Activated naive CD4-positive, alpha-beta T cell treated with anti-CD3 and anti-CD28 coated beads for 36 hours (primary cell): ENCODE measurements around the gene MAP3K3. TPM values are rescaled to one million over a fixed set of nuclear protein-coding genes. Genes with fewer than 3 reads are reported as not detected.

Experiments
- CTCF ChIA-PET: fragments of 350-600 bp; sonication (Branson Sonifier 250); formaldehyde crosslinking; loops from one replicate; lab custom pipeline; 2021; ENCODE audit warnings: antibody characterized with exemption; lab: Charles Lee
- DNase-seq: peaks from one replicate; pipeline ENCODE4 v3.0.0-alpha.2; 2020
- H3K27ac Mint-ChIP-seq: one replicate; pipeline ENCODE4 v1.8.0; 2021; ENCODE audit warnings: mild to moderate bottlenecking, mixed read lengths
- H3K27me3 Mint-ChIP-seq: one replicate; pipeline ENCODE4 v1.8.0; 2021; ENCODE audit warnings: low read depth, mixed read lengths
- H3K36me3 Mint-ChIP-seq: one replicate; pipeline ENCODE4 v1.8.0; 2021; ENCODE audit warnings: low read depth, mixed read lengths
- H3K4me1 Mint-ChIP-seq: one replicate; pipeline ENCODE4 v1.8.0; 2021; ENCODE audit warnings: low read depth, mixed read lengths
- H3K4me3 Mint-ChIP-seq: one replicate; pipeline ENCODE4 v1.8.0; 2021; ENCODE audit warnings: mild to moderate bottlenecking, moderate library complexity, mixed read lengths
- H3K9me3 Mint-ChIP-seq: one replicate; pipeline ENCODE4 v1.8.0; 2021; ENCODE audit warnings: mixed read lengths
- intact Hi-C: fragments of 100-400 bp; cut with micrococcal nuclease; formaldehyde crosslinking; loops from one replicate; pipeline ENCODE4 v1.15.1; 2023
- total RNA-seq, 2 experiments: library from RNA; stranded (reverse); gene quantifications; one replicate each; pipeline ENCODE4 v1.2.3, GENCODE V29; 2021

MAP3K3 gene
- total RNA-seq, 2 experiments from 2014 or later = 28.8 to 29.6 TPM

GRCh38 chr17:63697341-63698286 lies 75.4 kb downstream of the MAP3K3 start:
- no peaks in the 10 kb centered on the region for H3K27me3 Mint-ChIP-seq
- H3K4me1 Mint-ChIP-seq = peaks cover 62% of the 10 kb centered on the region
- H3K27ac Mint-ChIP-seq = peak overlapping the region; percentile 92
- peak overlapping the region; percentile 83 for H3K4me3 Mint-ChIP-seq
- peaks cover 26% of the 10 kb centered on the region for H3K36me3 Mint-ChIP-seq
- no peaks in the 10 kb centered on the region for H3K9me3 Mint-ChIP-seq
- DNase-seq = peak; percentile 88
- CTCF ChIA-PET = interaction anchor here (0.7 to 2.2 kb wide), 23 partner anchors 10 to 272 kb away, joined by 3 to 14 read pairs (median 3); partner anchors contain the start of genes CCDC47, DDX42 and MAP3K3
- intact Hi-C loops = loop anchor here (1.0 to 5.0 kb wide), 9 partner anchors 13 to 323 kb away; partner anchors contain the start of genes CCDC47, CYB561, DCAF7 and FTSJ3

GRCh38 chr17:63698381-63698885 lies 76.2 kb downstream of the MAP3K3 start:
- Mint-ChIP-seq H3K4me1 (peaks cover 67% of the 10 kb centered on the region), H3K36me3 (peaks cover 33% of the 10 kb centered on the region), H3K4me3 (peak overlapping the region; percentile 83), H3K27me3 (no peaks in the 10 kb centered on the region), H3K9me3 (no peaks in the 10 kb centered on the region), H3K27ac (peak overlapping the region; percentile 92)
- DNase-seq = peak; percentile 49
- intact Hi-C loops = loop anchor here (1.0 to 5.0 kb wide), 9 partner anchors 12 to 322 kb away; partner anchors contain the start of genes CCDC47, CYB561, DCAF7 and FTSJ3
- CTCF ChIA-PET = interaction anchor here (0.7 to 1.6 kb wide), 16 partner anchors 10 to 273 kb away, joined by 3 to 14 read pairs (median 3); partner anchors contain the start of genes CCDC47, DDX42 and MAP3K3

- no peaks in the 10 kb centered on the region for H3K27me3 Mint-ChIP-seq
- H3K4me3 Mint-ChIP-seq = peak overlapping the region; percentile 83
- peak; percentile 92 for DNase-seq
- intact Hi-C loops = loop anchor here (1.0 to 5.0 kb wide), 9 partner anchors 11 to 322 kb away; partner anchors contain the start of genes CCDC47, CYB561, DCAF7 and FTSJ3
- peaks cover 70% of the 10 kb centered on the region for H3K4me1 Mint-ChIP-seq
- peak overlapping the region; percentile 92 for H3K27ac Mint-ChIP-seq
- CTCF ChIA-PET = interaction anchor here (0.9 to 1.6 kb wide), 13 partner anchors 9 to 273 kb away, joined by 3 to 14 read pairs (median 3); partner anchors contain the start of genes CCDC47 and DDX42
- H3K9me3 Mint-ChIP-seq = no peaks in the 10 kb centered on the region
- peaks cover 39% of the 10 kb centered on the region for H3K36me3 Mint-ChIP-seq
These were observed 76.8 kb downstream of the MAP3K3 start for GRCh38 chr17:63698886-63699637.

- peak within 1 kb of the TSS; percentile 97 for H3K27ac Mint-ChIP-seq
- peak within 1 kb of the TSS; percentile 84 for H3K4me3 Mint-ChIP-seq
- peak; percentile 80 for DNase-seq
- H3K9me3 Mint-ChIP-seq = no peaks in the 10 kb centered on the region
- H3K4me1 Mint-ChIP-seq = peaks cover 69% of the 10 kb centered on the region
- CTCF ChIA-PET = interaction anchor here (1.9 kb wide), 1 partner anchor 43 kb away, joined by 6 read pairs; no protein-coding TSS in a partner anchor
- intact Hi-C loops = loop anchor here (1.0 to 5.0 kb wide), 5 partner anchors 78 to 321 kb away; partner anchors contain the start of genes CYB561, DCAF7, ICAM2 and MAP3K3
- H3K27me3 Mint-ChIP-seq = no peaks in the 10 kb centered on the region
- H3K36me3 Mint-ChIP-seq = peaks cover 42% of the 10 kb centered on the region
These were observed 77.7 kb downstream of the MAP3K3 start, which contains the start of gene LIMD2 for GRCh38 chr17:63699638-63700527. Gene LIMD2, minus strand, starts transcription at chr17:63700125. Its CDS starts 827 bp downstream, at chr17:63699298.

GRCh38 chr17:63700528-63701455 lies 78.6 kb downstream of the MAP3K3 start:
- intact Hi-C loops = loop anchor here (1.0 kb wide), 2 partner anchors 41 to 78 kb away; partner anchors contain the start of genes MAP3K3 and STRADA
- Mint-ChIP-seq H3K9me3 (no peaks in the 10 kb centered on the region), H3K27ac (peak overlapping the region; percentile 97), H3K36me3 (peaks cover 47% of the 10 kb centered on the region), H3K27me3 (no peaks in the 10 kb centered on the region), H3K4me1 (peaks cover 69% of the 10 kb centered on the region), H3K4me3 (peak overlapping the region; percentile 84)
- DNase-seq = peak; percentile 58
- CTCF ChIA-PET = interaction anchor here (0.5 to 1.9 kb wide), 4 partner anchors 10 to 73 kb away, joined by 3 to 8 read pairs (median 5); partner anchors contain the start of genes CCDC47 and DDX42

GRCh38 chr17:63701456-63701820 lies 79.2 kb downstream of the MAP3K3 start:
- CTCF ChIA-PET = interaction anchor here (0.9 to 1.9 kb wide), 3 partner anchors 9 to 72 kb away, joined by 3 to 8 read pairs (median 6); partner anchors contain the start of genes CCDC47 and DDX42
- Mint-ChIP-seq H3K36me3 (peaks cover 47% of the 10 kb centered on the region), H3K9me3 (no peaks in the 10 kb centered on the region), H3K27me3 (no peaks in the 10 kb centered on the region), H3K4me3 (peak overlapping the region; percentile 84), H3K4me1 (peaks cover 69% of the 10 kb centered on the region), H3K27ac (peak overlapping the region; percentile 97)
- intact Hi-C loops = loop anchor here (1.0 kb wide), 1 partner anchor 40 kb away; the partner anchor contains the start of gene STRADA
- DNase-seq = no peak

- CTCF ChIA-PET = interaction anchor here (1.3 to 2.0 kb wide), 4 partner anchors 9 to 40 kb away, joined by 3 to 8 read pairs (median 6); no protein-coding TSS in a partner anchor
- H3K36me3 Mint-ChIP-seq = peaks cover 45% of the 10 kb centered on the region
- no peaks in the 10 kb centered on the region for H3K27me3 Mint-ChIP-seq
- no peaks in the 10 kb centered on the region for H3K9me3 Mint-ChIP-seq
- intact Hi-C loops = loop anchor here (1.0 kb wide), 2 partner anchors 8 to 39 kb away; partner anchors contain the start of gene STRADA
- H3K4me3 Mint-ChIP-seq = peak overlapping the region; percentile 84
- peak overlapping the region; percentile 97 for H3K27ac Mint-ChIP-seq
- peaks cover 69% of the 10 kb centered on the region for H3K4me1 Mint-ChIP-seq
- DNase-seq = peak; percentile 88
These were observed 79.9 kb downstream of the MAP3K3 start for GRCh38 chr17:63701868-63702720.

GRCh38 chr17:63702721-63703015 lies 80.5 kb downstream of the MAP3K3 start:
- Mint-ChIP-seq H3K4me3 (peak overlapping the region; percentile 84), H3K27me3 (no peaks in the 10 kb centered on the region), H3K4me1 (peaks cover 68% of the 10 kb centered on the region), H3K27ac (peak overlapping the region; percentile 97), H3K36me3 (peaks cover 41% of the 10 kb centered on the region), H3K9me3 (no peaks in the 10 kb centered on the region)
- CTCF ChIA-PET = interaction anchor here (1.3 to 2.0 kb wide), 2 partner anchors 12 to 14 kb away, joined by 3 to 5 read pairs; no protein-coding TSS in a partner anchor
- DNase-seq = no peak
- intact Hi-C loops = loop anchor here (1.0 kb wide), 1 partner anchor 8 kb away; no protein-coding TSS in a partner anchor

- Mint-ChIP-seq H3K4me3 (peak overlapping the region; percentile 84), H3K4me1 (peaks cover 65% of the 10 kb centered on the region), H3K27ac (peak overlapping the region; percentile 97), H3K36me3 (peaks cover 38% of the 10 kb centered on the region), H3K9me3 (no peaks in the 10 kb centered on the region), H3K27me3 (no peaks in the 10 kb centered on the region)
- no peak for DNase-seq
- CTCF ChIA-PET = interaction anchor here (1.3 to 2.0 kb wide), 2 partner anchors 11 to 14 kb away, joined by 3 to 5 read pairs; no protein-coding TSS in a partner anchor
- intact Hi-C loops = no loop called here
These were observed 80.8 kb downstream of the MAP3K3 start for GRCh38 chr17:63703029-63703428.
